HG02885 (cell line): Measurements from ENCODE around the gene ABLIM1.

Source experiments
- ATAC-seq: cut with Tn5 transposase; IDR thresholded peaks from one replicate; pipeline ENCODE4 v1.9.1; 2021; ENCODE audit warnings: mild to moderate bottlenecking; ENCODE audit not compliant: unreplicated experiment, poor library complexity

Gene ABLIM1

GRCh38 chr10:114401195-114401791 is 256.8 kb downstream of the ABLIM1 start:
- no peak for ATAC-seq

- ATAC-seq: no peak
These were observed 258.0 kb downstream of the ABLIM1 start for GRCh38 chr10:114400091-114400490.

GRCh38 chr10:114399576-114399975 is 258.5 kb downstream of the ABLIM1 start:
- no peak for ATAC-seq

GRCh38 chr10:114398587-114399331 is 259.3 kb downstream of the ABLIM1 start:
- no peak for ATAC-seq

- no peak for ATAC-seq
These were observed 260.4 kb downstream of the ABLIM1 start for GRCh38 chr10:114397651-114398145.

GRCh38 chr10:114396464-114396863 is 261.6 kb downstream of the ABLIM1 start:
- no peak for ATAC-seq

GRCh38 chr10:114395366-114396022 is 262.6 kb downstream of the ABLIM1 start:
- ATAC-seq: no peak

GRCh38 chr10:114394531-114394930 is 263.5 kb downstream of the ABLIM1 start:
- no peak for ATAC-seq

GRCh38 chr10:114393886-114394285 is 264.2 kb downstream of the ABLIM1 start:
- ATAC-seq: no peak

- ATAC-seq: no peak
These were observed 264.6 kb downstream of the ABLIM1 start for GRCh38 chr10:114393482-114393881.

- ATAC-seq: no peak
These were observed 265.8 kb downstream of the ABLIM1 start for GRCh38 chr10:114392112-114392835.

GRCh38 chr10:114391599-114391998 is 266.5 kb downstream of the ABLIM1 start:
- ATAC-seq: no peak

GRCh38 chr10:114389426-114389825 is 268.6 kb downstream of the ABLIM1 start:
- no peak for ATAC-seq

GRCh38 chr10:114388275-114388674 is 269.8 kb downstream of the ABLIM1 start:
- ATAC-seq: peak; percentile 90

GRCh38 chr10:114387784-114388183 is 270.3 kb downstream of the ABLIM1 start:
- ATAC-seq: no peak

- no peak for ATAC-seq
These were observed 271.6 kb downstream of the ABLIM1 start for GRCh38 chr10:114386452-114386851.

- ATAC-seq: no peak
These were observed 272.5 kb downstream of the ABLIM1 start for GRCh38 chr10:114385557-114385956.

- no peak for ATAC-seq
These were observed 273.5 kb downstream of the ABLIM1 start for GRCh38 chr10:114384601-114385000.

GRCh38 chr10:114384181-114384580 is 273.9 kb downstream of the ABLIM1 start:
- ATAC-seq: no peak
